GM23338 (cell line): ENCODE measurements around the gene BANP.
"Not testable (repeated sequence)": the region's sequence is repeated elsewhere in the genome, so short reads cannot be mapped to it uniquely, and the experiment has no call there.

Experiments
- CREB1 ChIP-seq: fragments of 250-450 bp; sonication (Bioruptor Pico); IDR thresholded peaks from 2 replicates; pipeline ENCODE4 v1.5.0; 2020; ENCODE audit warnings: low read depth, mild to moderate bottlenecking, moderate library complexity
- CTCF ChIP-seq, 2 experiments: fragments of 200-600 bp in 1 of 2; sonication (generic) in 1 of 2; conservative IDR thresholded peaks; 2 replicates each; pipeline versions ENCODE4 v1.5.1 to v1.6.1; 2016 to 2017; ENCODE audit warnings: antibody characterized with exemption in 2 of 2, low read depth in 2 of 2, mild to moderate bottlenecking in 2 of 2, moderate library complexity in 1 of 2
- EZH2 ChIP-seq: fragments of 200-600 bp; sonication (generic); IDR thresholded peaks from one replicate; pipeline ENCODE4 v1.8.0; 2017; ENCODE audit warnings: antibody characterized with exemption, mild to moderate bottlenecking, low read depth; ENCODE audit not compliant: unreplicated experiment
- EZH2phosphoT487 ChIP-seq: fragments of 200-600 bp; sonication (generic); IDR thresholded peaks from one replicate; pipeline ENCODE4 v1.8.1; 2018; ENCODE audit warnings: antibody characterized with exemption; ENCODE audit not compliant: unreplicated experiment
- JUNB ChIP-seq: IDR thresholded peaks from one replicate; pipeline ENCODE4 v1.6.1; 2016; ENCODE audit warnings: antibody characterized with exemption; ENCODE audit not compliant: unreplicated experiment
- NANOG ChIP-seq: IDR thresholded peaks from 2 replicates; pipeline ENCODE4 v1.6.1; 2016; ENCODE audit warnings: antibody characterized with exemption, borderline replicate concordance
- POLR2AphosphoS5 ChIP-seq: IDR thresholded peaks from 2 replicates; pipeline ENCODE4 v1.6.1; 2016; ENCODE audit warnings: antibody characterized with exemption, low read depth
- REST ChIP-seq: IDR thresholded peaks from one replicate; pipeline ENCODE4 v1.6.1; 2018; ENCODE audit warnings: antibody characterized with exemption; ENCODE audit not compliant: unreplicated experiment
- STAT1 ChIP-seq: IDR thresholded peaks from one replicate; pipeline ENCODE4 v1.6.1; 2016; ENCODE audit warnings: antibody characterized with exemption; ENCODE audit not compliant: unreplicated experiment
- ZNF114 ChIP-seq: fragments of 250-450 bp; sonication (Bioruptor Pico); IDR thresholded peaks from 2 replicates; pipeline ENCODE4 v1.5.0; 2020; ENCODE audit warnings: mild to moderate bottlenecking, moderate library complexity
- ZNF331 ChIP-seq: fragments of 250-450 bp; sonication (Bioruptor Pico); IDR thresholded peaks from 2 replicates; pipeline ENCODE4 v1.5.0; 2020; ENCODE audit warnings: low read depth, mild to moderate bottlenecking, moderate library complexity
- TF ChIP-seq, protein P1 (sequence below): IDR thresholded peaks from 2 replicates; pipeline ENCODE4 v1.6.1; 2016; ENCODE audit warnings: antibody characterized with exemption

DNA sequence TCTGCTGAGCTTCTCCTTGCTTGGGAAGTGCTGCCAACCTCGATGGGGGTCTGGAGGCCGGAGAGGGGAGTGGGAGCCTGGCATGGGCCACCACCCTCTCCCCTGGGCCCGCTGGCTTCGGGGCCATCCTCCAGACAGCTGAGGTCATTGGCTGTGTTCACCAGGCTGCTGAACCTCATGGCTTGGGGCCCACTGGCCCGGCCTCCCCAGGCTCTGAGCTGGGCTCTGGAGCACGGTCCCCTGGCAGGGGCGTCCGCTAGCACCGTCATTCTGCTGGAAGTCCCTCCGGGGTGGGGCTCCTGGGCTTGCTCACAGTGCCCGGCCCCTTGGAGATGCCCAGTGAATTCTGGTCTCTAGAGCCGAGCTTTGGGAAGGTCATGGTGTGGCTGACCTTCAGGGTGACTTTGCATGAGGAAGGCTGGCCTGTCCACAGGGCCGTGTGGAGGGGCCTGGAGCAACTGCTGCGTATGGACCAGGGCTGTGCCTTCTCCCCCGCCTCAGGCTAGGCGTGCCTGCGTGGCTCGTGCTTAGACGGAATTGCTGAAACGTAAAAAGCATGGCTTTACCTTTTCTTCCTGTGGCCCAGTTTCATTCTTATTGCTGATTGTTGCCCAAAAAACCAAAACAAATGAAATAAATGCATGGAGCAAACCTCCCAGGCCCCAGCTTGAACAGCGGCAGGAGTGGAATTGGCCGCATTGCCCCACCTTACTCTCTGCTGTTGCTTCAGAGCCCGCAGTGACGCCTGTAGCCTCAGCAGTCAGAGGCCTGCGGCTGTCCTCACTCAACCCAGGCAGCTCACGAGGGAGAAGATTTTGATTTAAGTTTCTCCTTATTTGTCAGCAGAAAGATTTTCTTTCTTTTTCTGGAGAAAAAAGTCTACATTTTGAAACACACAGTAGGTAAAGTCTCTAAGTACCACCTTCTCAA is 70.1 kb downstream of the BANP start:
- not testable (repeated sequence) for TF ChIP-seq CTCF (conservative IDR thresholded peaks at IDR 0.05; ENCODE audit: low read depth in 2 of 2); EZH2; POLR2AphosphoS5; CREB1 (CRISPR knock-in tag); EZH2phosphoT487; ZNF114 (CRISPR knock-in tag); JUNB; REST; STAT1; ZNF331; NANOG
- TF ChIP-seq, protein P1, sequence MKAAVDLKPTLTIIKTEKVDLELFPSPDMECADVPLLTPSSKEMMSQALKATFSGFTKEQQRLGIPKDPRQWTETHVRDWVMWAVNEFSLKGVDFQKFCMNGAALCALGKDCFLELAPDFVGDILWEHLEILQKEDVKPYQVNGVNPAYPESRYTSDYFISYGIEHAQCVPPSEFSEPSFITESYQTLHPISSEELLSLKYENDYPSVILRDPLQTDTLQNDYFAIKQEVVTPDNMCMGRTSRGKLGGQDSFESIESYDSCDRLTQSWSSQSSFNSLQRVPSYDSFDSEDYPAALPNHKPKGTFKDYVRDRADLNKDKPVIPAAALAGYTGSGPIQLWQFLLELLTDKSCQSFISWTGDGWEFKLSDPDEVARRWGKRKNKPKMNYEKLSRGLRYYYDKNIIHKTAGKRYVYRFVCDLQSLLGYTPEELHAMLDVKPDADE = not testable (repeated sequence)
